ENCODE measurements around the gene SAMD4A. TPM values are rescaled to one million over a fixed set of nuclear protein-coding genes. Genes with fewer than 3 reads are reported as not detected.

The SAMD4A gene
- total RNA-seq, 1 donor from 2014 or later = 30.0 TPM

DNA sequence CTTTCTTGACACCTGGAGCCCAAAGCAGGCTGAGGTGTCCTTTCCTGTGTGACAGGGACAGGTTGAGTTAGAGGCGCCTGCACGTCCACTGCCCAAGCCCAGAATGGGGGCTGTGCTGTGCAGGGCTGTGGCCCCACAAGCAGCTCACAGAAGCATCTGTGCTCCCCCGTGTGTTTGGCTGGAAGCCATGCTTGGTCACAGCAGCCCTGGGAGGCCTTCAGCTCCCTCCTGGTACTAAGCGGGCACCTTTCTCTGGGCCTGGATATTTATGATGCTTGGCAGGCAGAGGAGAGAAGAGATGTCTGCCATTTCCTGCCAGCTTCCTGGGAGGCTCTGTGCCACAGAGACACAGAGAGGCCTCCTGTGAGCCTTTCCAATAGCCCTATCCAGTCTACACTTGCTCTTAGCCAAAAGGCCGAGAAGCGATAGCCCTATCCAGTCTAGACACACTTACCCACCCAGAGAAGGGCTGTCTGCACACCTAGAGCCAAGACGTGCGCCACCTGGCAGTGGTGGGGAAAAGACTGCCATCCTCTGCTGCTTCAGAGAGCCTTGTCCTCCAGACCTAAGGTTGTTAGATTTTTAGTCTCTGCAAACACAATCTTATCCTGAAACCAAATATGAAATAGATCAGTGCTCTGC lies 218.3 kb downstream of the SAMD4A start:
- Mint-ChIP-seq H3K27me3 (ENCODE audit: low read depth) (no peaks in the 10 kb centered on the region), H3K4me3 (no peak overlapping the region), H3K27ac (no peak overlapping the region), H3K4me1 (no peaks in the 10 kb centered on the region), H3K9me3 (no peaks in the 10 kb centered on the region), H3K36me3 (peaks cover 19% of the 10 kb centered on the region)
- TF ChIP-seq, protein P1, sequence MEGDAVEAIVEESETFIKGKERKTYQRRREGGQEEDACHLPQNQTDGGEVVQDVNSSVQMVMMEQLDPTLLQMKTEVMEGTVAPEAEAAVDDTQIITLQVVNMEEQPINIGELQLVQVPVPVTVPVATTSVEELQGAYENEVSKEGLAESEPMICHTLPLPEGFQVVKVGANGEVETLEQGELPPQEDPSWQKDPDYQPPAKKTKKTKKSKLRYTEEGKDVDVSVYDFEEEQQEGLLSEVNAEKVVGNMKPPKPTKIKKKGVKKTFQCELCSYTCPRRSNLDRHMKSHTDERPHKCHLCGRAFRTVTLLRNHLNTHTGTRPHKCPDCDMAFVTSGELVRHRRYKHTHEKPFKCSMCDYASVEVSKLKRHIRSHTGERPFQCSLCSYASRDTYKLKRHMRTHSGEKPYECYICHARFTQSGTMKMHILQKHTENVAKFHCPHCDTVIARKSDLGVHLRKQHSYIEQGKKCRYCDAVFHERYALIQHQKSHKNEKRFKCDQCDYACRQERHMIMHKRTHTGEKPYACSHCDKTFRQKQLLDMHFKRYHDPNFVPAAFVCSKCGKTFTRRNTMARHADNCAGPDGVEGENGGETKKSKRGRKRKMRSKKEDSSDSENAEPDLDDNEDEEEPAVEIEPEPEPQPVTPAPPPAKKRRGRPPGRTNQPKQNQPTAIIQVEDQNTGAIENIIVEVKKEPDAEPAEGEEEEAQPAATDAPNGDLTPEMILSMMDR (IDR thresholded peaks at IDR 0.05; ENCODE audit: unreplicated experiment) = no peak
- DNase-seq (ENCODE audit: low spot score in 2 of 2, unreplicated experiment in 2 of 2) = no peak

DNA sequence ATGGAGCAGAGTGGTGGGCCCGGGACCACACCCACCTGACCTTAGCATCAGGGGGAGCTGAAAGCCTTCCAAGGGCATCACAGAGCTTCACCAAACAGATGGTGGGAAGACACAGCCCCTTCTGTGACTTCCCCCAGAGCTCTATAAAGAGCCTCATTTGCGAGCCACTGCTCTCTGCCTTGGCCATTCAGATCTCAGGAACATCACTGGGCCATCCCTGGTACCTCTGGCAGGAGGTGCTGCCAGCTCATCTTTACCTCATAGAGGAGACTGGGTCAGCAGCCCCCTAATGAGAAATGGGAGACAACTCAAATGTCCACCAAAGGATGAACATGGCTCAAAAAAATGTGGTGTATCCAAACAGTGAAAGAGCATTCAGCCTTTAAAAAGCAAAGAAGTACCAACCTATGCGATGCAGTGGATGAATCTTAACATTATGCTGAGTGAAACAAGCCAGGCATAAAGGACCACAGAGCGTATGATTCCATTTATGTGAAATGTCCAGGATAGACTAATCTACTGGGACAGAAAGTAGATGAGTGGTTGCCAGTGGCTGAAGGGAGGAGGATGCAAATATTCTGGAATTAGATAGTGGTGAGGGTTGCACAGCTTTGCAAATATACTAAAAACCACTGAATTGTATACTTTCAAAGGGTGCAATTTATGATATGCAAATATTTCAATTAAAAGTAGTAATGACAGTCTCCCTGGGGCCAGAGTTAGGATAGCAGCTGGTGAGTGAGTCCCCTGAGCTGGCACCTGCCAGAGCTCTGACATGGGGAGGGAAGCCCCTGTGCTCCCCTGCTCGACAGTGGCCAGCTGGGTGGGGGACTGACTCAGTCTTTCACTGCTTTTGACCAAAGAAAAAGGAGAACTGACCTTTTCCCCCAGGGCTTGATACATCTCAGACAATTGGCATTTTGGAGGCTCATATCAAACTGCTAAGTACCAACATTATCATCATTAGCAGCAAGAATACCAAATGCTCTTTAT lies 219.1 kb downstream of the SAMD4A start:
- no peak for DNase-seq (ENCODE audit: low spot score in 2 of 2, unreplicated experiment in 2 of 2)
- Mint-ChIP-seq H3K27ac (no peak overlapping the region), H3K27me3 (ENCODE audit: low read depth) (no peaks in the 10 kb centered on the region), H3K4me3 (no peak overlapping the region), H3K4me1 (no peaks in the 10 kb centered on the region), H3K9me3 (no peaks in the 10 kb centered on the region), H3K36me3 (peaks cover 19% of the 10 kb centered on the region)
- TF ChIP-seq, protein P1 (IDR thresholded peaks at IDR 0.05; ENCODE audit: unreplicated experiment) = no peak

DNA sequence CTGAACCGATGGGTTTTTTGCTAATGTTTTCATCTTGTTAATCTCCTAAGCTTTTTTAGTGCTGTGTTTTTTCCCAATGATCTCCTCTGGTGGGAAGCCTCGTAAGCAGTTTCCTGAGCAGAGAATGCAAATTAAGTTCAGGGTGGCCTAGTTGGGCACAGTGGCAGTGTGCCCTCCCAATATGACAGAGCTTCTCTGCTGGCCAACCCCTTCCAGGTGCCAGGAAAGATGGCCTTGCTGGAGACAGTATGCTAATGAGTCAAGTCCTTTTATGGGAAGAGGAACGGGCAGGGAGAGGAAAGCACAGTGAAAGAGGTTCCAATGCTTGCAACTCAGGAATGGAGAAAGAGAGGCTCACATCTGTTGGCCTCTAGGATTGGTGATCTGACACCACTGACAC lies 219.9 kb downstream of the SAMD4A start:
- TF ChIP-seq, protein P1 (IDR thresholded peaks at IDR 0.05; ENCODE audit: unreplicated experiment) = no peak
- Mint-ChIP-seq H3K4me1 (no peaks in the 10 kb centered on the region), H3K27me3 (ENCODE audit: low read depth) (no peaks in the 10 kb centered on the region), H3K27ac (no peak overlapping the region), H3K36me3 (peaks cover 19% of the 10 kb centered on the region), H3K4me3 (no peak overlapping the region), H3K9me3 (no peaks in the 10 kb centered on the region)
- no peak for DNase-seq (ENCODE audit: low spot score in 2 of 2, unreplicated experiment in 2 of 2)

DNA sequence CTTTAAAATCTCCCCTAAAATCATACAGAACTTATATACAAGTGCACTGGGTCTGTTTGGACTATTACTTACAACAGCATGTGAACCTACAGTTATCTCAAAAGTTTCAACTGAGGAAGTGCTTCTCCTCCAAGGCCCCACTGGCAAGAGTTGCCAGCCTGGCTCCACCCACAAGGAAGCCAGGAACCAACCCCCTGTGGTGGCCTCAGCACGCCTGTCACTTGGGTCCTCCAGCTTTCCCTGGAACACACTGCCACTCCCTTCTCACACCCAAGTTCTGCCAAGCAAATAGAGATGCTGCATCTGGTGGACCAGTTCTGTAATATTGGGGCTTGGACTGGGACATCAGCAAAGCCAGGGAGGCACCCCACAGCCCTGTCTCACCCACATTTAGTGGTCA lies 220.3 kb downstream of the SAMD4A start:
- TF ChIP-seq, protein P1 (IDR thresholded peaks at IDR 0.05; ENCODE audit: unreplicated experiment) = no peak
- Mint-ChIP-seq H3K27me3 (ENCODE audit: low read depth) (no peaks in the 10 kb centered on the region), H3K4me3 (no peak overlapping the region), H3K27ac (no peak overlapping the region), H3K36me3 (peaks cover 19% of the 10 kb centered on the region), H3K9me3 (no peaks in the 10 kb centered on the region), H3K4me1 (no peaks in the 10 kb centered on the region)
- DNase-seq (ENCODE audit: low spot score in 2 of 2, unreplicated experiment in 2 of 2) = no peak

DNA sequence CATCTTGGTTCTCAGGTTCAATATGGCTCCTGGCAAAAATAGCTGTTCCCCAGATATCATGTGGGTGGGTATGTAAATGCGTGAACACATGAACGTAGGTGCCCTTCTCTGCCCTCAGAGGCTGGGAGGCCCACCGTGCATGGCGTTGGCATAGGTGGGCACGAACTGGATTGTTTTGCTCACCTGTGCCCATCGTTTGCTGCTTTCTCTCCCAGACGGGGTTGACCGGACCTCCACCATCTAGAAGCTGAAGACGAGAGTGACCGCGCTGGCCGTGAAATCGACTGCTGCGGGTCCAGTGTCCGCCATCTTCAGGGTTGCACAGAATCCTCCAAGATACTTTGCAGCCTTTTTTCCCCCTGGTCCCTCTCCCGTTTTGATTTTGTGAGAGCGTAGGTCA lies 221.8 kb downstream of the SAMD4A start:
- Mint-ChIP-seq H3K4me1 (no peaks in the 10 kb centered on the region), H3K9me3 (no peaks in the 10 kb centered on the region), H3K4me3 (no peak overlapping the region), H3K27ac (no peak overlapping the region), H3K36me3 (peaks cover 14% of the 10 kb centered on the region), H3K27me3 (ENCODE audit: low read depth) (no peaks in the 10 kb centered on the region)
- no peak for DNase-seq (ENCODE audit: low spot score in 2 of 2, unreplicated experiment in 2 of 2)
- TF ChIP-seq, protein P1 (IDR thresholded peaks at IDR 0.05; ENCODE audit: unreplicated experiment) = no peak

All from mesothelial cell of epicardium (in vitro differentiated cells).